Left ventricle myocardium superior (tissue), 1 donor: ENCODE data around the gene HEATR5B. TPM values are rescaled to one million over a fixed set of nuclear protein-coding genes. Genes with fewer than 3 reads are reported as not detected.

Experiments
- ATAC-seq: fragments of 200-7000 bp; cut with Tn5 transposase; one replicate; pipeline ENCODE4 v1.9.1; 2020; ENCODE audit warnings: mild to moderate bottlenecking, moderate library complexity
- DNase-seq: peaks from one replicate; pipeline ENCODE4 v3.0.0-alpha.2; 2020
- intact Hi-C: fragments of 100-400 bp; cut with micrococcal nuclease; formaldehyde crosslinking; loops from one replicate; pipeline ENCODE4 v1.11.0; 2022
- total RNA-seq: library from RNA; stranded (reverse); fragmentation: NEBNext Ultra II Directional; extraction: Animal tissue kit (Norgen Biotek cat#: 25700); gene quantifications from one replicate; pipeline ENCODE4 v1.2.1, GENCODE V29; 2021
- donor health status: DM: no; HTN: yes; CAD: no; lungs with severe emphysema.

HEATR5B gene
- total RNA-seq, 1 donor from 2014 or later: 27.0 TPM

DNA sequence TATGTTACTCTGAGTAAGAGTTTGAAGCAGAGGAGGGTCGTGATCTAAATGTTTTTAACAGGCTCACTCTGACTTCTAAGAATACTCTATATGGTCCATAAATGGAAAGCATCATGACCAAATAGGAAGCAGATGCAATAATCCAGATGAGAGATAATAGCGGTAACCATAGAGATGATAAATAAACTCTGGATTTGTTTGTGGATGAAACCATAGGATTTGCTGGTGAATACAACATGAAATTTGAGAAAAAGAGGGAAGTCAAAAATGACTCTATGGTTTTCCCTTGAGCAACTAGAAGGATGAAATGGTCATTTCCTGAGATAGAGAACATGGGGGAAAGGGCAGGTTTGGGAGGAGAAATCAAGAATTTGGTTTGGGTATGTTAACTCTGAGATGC lies 3.9 kb downstream of the HEATR5B start:
- ATAC-seq: no peak
- intact Hi-C loops: no loop called here
- no peak for DNase-seq

DNA sequence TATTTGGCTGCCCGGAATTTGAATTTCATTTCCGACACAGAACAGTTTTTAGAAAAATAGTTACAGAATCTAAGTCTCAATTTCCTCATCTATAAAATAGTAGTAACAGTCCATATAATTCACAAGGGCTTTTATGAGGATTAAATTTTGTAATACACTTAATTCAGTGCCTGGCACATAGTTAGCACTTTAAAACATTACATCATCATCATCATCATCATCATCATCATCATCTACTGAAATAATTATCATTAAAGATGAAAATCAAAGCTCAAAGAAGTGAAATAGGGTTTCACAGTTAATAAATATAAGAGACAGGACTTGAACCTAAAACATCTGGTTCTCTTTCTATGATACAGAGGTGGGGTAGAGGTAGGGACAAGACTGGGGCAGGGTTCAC lies 13.2 kb downstream of the HEATR5B start:
- intact Hi-C loops: no loop called here
- ATAC-seq (no peak), DNase-seq (no peak)

DNA sequence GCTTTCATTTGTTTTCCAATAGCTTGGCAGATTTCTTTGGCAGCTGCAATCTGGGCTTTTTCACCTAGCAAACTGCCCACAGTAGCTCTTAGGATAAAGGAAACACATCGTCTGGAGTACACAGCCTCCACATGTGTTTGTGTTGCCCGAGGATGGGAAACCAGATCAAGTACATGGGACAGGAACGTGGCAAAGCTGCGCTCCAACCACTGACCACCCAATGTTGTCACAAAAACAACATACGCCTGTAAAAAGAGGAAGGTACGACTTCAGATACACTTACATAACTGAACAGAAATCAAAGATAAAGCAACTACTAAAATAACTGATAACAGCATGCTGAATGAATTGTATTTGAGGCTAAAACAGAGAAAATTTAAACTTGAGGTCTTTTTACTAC lies 15.5 kb downstream of the HEATR5B start:
- DNase-seq: no peak
- intact Hi-C loops: no loop called here
- ATAC-seq: no peak

DNA sequence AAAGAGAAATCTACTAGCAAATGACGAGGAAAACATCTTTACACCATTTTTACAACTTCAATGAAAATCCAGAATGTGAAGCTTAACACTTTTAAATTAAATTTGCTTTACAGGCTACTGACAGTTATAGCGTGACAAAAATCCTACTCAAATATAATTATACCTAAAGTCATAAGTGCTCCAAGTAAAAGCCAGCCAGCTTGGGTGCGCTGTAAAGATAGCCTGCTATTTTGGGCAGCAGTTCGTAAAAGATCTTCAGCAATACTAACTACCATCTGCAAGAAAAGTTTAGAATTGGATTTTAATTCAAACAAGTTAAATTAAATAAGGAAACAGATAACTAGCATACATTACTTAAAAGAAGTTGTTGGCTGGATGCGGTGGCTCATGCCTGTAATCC lies 22.4 kb downstream of the HEATR5B start:
- intact Hi-C loops: no loop called here
- ATAC-seq (peak; percentile 78), DNase-seq (no peak)

DNA sequence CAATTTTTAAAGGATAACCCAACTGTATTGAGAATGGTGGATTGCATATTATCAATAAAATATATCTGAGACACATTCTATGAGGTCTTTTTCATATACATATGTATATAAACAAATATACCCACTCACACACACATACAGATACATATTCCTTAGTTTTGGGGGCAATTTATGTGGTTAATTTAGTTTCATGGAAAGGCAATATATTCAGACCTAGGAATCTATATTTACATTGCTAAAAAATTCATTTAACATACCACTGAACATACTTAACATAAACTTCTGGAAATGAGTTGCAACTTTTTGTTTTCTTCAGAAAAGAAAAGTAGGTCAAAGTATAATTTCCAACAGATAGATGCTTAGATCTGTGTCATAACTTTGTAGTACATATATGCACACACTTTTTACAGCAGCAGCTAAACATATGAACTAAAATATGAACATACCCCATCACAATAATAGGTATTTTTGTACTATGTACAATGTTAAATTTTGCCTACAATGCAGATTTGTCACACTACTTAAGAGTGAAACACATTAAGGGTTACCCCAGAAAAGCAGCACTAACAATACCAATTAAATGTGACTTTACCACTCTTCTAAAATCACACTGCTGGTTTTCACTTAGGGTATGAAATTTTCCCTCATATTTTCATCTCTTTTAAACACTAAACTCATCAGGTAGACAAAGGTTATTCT lies 23.0 kb downstream of the HEATR5B start:
- no peak for ATAC-seq

DNA sequence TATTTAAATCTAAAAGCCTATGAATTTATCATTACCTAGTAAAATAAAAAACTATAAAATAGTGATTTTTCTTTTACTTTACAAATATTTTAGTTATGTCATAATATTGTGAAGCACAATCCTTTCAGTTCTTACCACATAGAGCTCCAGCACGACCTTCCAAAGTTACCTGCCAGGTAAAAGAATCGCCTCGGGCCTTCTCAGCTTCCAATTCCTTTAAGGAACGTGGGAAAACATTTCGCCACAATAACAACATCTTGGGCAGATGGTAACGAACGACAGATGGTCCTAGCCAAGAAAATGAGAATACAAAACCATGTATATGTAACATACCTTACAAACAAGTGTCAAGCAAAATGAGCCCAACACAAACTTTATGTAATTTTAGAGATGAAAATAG lies 23.7 kb downstream of the HEATR5B start:
- intact Hi-C loops: no loop called here
- ATAC-seq (no peak), DNase-seq (no peak)

More for the DNA sequence above, 23.0 kb downstream of the HEATR5B start:
- DNase-seq: no peak
- intact Hi-C loops: no loop called here

DNA sequence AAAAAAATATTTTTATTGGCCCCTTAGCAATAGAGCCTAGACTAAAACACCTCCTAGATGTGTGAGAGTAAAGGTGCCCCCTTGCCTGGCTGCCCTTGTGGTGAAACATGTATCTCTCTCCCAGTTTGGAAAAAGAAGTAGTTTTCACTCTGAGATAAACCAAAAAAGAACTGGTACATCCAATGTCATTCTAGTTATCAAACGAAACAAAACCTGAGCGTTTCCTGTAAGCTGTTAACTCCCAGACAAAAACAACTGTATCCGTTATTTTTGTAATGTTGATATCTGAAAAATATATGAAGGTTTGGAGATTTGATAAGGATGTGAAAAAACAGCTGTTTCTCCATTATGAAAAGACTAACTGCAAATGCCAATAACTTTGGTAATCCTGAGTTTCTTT lies 24.3 kb downstream of the HEATR5B start:
- ATAC-seq: no peak
- DNase-seq: no peak
- intact Hi-C loops: no loop called here

DNA sequence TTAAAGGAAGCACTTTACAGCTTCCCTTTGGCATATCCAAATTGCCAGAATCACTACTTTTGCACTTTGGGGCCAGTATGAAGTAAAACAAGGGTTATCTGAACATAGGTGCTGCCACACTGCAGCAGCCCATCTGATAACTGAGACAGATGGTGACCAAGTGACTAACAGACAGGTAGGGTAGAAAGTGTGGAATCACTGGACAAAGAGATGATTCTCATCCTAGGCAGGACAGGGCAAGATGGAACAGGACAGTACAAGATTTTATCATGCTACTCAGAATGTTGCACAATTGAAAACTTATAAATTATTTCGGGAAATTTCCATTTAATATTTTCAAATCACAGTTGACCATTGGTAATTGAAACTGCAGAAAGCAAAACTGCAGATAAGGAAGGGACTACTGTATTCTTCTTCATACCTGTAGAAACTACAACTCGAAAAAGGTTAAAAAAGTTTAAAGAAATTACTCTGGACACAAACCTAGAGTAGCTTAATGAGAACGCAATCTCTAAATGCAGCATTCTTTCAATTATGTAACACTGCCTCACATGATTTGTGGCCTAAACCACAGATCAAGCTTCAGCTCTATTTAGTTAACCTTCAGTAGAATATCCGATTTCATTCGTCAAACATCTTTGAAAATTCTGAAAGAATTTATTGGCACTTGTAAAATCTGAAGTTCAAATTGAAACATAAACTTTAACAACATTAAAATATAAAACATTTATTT lies 31.4 kb downstream of the HEATR5B start:
- no peak for DNase-seq
- ATAC-seq: no peak
- intact Hi-C loops: no loop called here

DNA sequence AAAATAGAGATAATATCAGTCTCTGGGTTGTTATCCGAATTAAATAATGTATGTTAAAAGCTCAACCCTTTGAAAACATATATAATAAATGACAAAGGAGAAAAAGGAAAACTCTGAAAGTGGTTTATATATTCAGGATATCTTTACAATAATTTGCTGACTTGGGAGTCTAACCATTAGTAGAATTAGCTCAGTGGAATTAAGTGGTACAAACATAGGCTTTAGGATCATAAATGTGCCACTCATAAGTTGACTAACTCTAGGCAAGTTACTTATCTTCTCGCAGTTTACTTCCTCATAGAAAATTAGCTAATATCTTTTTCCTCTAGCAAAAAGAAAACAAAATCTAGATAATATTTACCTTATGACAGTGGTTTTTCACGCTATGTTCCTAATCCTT lies 44.6 kb downstream of the HEATR5B start:
- no peak for DNase-seq
- no peak for ATAC-seq
- intact Hi-C loops: no loop called here

DNA sequence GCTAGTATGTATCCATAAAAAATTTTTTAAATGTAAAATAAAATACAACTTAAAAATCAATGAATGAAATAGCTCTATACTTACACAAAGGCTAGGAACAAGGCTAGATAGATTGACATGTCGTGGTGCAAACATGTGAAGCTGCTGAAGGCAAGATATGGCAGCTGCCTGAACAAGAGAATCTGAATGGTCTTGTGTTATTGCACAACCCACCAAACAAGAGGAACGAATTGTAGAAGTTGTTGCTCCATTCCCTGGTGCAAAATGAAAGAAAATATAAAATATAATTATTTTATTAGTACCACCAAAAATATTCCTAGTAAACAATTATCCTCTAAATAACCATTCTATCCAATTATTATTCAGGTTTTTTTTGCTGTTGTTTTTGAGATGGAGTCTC lies 46.4 kb downstream of the HEATR5B start:
- intact Hi-C loops: no loop called here
- ATAC-seq (no peak), DNase-seq (no peak)

DNA sequence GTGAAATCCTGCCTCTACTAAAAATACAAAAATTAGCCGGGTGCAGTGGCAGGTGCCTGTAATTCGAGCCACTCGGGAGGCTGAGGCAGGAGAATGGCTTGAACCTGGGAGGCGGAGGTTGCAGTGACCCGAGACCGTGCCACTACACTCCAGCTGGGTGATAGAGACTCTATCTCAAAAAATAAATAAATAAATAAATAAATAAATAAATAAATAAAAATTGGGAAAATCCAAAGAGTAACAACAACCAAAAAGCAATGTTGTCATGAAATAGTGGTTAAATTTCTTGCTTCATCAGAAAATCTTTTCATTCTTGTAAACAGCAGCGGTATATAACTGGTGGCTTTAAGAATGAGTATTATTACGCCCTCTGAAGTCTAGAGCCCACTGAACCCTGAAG lies 54.4 kb downstream of the HEATR5B start:
- ATAC-seq (no peak), DNase-seq (no peak)
- intact Hi-C loops: no loop called here

DNA sequence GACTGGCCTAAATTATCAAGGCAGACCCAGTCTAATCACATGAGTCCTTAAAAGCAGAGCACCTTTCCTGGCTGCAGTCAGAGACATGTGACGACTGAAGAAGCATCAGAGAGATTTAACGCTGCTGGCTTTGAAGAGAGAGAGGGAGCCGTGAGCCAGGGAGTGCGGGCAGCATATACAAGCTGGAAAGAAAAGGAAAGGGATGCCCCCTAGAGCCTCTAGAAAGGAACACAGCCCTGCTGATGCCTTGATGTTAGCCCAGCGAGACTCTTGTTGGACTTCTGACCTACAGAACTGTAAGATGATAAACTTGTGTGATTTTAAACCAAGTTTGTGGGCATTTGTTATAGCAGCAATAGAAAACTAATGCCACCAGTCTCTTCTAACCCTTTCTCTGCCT lies 58.1 kb downstream of the HEATR5B start:
- DNase-seq: no peak
- ATAC-seq: peak; percentile 31
- intact Hi-C loops: no loop called here

DNA sequence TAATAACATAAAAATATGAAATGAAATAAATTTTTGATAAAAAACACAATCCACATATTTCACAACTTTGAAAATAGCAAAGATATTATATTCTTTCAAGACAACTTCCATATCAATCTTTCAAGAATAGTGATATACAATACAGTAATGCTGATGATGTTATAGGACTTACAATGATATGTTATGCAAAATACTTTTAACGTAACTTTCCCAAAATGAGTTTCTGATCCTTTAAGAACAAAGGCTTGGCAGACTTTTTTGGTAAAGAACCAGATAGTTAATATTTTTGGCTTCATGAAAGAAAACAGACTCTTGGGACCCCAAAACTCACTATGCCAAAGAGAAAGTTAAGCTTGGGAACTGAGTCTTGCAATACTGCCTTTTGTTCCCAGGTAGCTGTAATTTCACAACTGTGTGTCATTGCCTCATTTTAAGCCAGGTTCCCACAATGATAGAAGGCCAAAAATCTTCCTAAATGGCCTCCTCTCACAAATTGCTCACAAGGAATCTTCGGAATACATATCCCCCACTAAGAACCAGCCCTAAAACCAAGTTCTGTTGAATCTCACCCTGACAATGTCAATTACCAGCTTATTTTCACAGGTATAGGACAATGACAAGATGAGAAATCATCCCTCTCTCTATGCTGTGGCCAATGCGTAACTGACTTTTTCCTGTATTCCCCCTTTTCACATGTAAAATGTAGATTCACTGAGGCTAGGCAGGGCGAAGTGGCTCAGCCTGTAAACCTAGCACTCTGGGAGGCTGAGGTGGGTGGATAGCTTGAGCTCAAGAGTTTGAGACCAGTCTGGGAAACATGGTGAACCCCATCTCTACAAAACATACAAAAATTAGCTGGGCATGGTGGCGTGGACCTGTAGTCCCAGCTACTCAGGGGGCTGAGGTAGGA lies 63.0 kb downstream of the HEATR5B start:
- ATAC-seq (no peak), DNase-seq (no peak)
- intact Hi-C loops: no loop called here

DNA sequence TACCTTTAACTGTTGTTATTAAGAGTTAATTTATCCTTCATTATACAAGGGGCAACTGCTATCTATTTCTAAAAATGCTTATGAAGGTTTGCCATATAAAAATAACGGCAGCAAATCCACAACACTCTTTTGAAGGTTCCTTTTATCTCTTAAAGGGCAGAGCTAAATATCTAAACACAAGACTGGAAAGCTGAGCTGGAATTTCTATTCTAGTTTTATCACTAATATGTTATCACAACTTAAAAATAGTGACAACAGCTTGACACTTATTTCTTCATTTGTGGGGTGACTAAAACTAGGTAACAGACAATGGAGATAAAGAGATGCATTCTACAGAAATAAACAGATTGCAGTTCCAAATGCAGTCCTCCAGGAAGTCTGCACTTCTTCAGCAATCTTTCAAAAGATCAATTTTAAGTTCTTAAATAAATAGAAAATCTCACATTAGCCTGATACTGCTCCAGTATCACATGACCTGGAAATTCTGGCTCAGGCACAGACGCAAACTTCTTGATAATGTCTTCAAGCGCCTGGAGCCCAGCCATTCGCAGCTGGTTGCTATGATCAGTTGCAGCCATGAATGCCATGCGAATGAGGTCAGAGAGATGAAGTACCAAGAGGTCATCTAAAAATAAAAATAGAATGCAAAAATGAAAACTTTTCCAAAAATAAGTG lies 63.8 kb downstream of the HEATR5B start:
- intact Hi-C loops: no loop called here
- peak; percentile 89 for DNase-seq
- peak; percentile 92 for ATAC-seq

DNA sequence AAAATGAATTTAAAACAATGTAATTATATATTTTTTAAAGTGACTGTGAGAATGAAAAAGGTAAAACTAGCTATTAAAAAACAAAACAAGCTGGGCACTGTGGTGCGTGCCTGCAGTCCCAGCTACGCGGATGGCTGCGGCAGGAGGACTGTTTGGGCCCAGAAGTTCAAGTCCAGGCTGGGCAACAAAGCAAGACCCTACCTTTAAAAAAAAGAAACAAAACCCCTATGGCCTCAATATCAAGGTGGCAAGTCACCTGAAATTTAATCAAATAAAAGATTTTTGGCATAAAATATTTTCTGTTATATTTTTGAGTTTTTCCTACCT lies 70.9 kb downstream of the HEATR5B start:
- DNase-seq: no peak
- ATAC-seq: no peak
- intact Hi-C loops: no loop called here

DNA sequence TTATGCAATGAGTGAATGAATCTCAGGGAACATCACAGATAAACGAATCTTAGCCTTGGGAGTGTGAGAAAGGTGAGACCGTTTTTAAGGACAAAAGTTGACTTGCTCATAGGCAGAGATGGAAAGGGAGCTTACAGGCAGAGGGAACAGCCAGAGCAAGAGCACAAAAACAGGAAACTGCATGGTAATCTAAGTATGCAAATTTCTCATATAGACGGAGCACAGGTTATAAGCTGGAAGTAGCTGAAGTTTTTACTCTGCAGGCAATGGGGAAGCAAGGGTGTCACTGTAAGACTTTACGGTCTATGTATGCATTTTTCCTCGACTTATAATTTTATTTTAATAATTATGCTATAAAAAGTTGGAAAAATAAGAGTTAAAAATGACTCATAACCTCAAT lies 73.0 kb downstream of the HEATR5B start:
- DNase-seq (no peak), ATAC-seq (no peak)
- intact Hi-C loops: no loop called here

DNA sequence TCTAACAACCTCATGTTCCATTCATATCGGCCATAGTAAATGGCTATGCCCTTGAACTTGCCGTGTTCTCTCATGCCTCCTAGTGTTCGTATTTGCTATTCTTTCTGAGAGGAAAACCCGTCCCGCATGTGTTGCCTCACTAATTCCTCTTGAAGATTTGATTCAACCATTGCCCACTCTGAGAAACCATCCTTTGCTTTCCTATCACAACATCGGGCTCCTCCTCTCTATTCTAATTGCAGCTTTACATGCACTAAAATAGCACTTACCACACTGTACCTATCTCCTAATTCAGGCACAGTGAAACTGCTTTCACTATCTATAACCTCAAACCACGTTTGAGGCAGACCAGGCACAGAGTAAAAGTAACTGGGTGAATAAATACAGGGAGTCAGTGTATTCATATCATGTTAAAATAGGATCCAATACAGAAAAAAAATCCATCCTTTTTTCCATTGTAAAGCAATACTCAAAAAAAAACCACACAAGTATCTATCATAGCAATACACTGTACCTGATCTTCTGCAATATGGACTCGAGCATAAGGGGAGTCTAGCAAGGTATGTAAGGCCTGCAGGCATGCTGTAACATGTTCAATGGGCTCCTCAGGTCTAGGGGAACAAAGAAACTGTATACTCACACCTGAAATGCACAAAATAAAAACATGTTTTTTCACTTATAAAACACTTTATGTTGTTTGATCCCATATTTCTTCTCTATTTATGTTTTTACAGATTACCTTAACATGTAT lies 78.9 kb downstream of the HEATR5B start:
- DNase-seq (no peak), ATAC-seq (peak; percentile 93)
- intact Hi-C loops: no loop called here

DNA sequence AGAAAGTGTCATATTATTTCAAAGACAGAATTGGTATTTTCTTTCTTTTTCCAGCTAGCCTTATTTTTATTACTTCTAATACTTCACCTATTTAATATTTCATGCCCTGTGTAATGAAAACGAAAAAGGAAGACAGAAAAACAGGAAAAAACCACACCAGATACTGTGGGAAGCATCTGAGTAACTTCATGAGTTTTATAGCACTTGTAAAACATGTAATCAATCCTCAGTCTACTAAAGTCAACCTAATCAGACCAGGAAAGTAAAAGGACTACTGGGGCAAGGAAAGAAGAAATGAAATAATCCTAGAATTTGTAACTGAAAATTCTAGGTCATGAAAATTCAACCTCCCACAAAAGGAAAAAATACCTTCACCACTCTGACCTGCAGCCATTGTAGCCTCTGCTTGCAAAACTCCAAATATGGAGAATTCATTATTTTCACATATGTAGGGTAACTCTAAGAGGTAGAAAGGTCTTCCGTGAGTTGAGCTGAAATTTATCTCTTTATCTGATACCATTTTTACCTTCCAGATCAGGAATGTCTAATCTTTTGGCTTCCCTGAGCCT lies 83.1 kb downstream of the HEATR5B start:
- ATAC-seq (no peak), DNase-seq (no peak)
- intact Hi-C loops: no loop called here

DNA sequence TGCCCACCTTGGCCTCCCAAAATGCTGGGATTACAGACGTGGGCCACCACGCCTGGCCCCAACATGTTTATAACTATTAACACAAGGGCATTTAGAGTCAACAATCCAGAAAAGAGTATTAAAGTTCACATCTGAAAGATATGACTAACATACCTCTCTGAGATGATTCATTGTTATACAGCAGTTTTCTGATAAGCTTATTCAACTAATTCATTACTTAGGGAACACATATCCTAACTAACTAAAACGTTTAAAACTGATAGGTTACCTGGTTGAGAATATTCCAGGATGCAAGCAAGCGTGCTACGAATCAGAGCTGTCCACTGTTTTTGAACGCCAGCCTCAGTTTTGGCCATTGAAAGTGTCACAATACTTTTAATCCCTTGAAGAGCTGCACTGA lies 83.9 kb downstream of the HEATR5B start:
- intact Hi-C loops: no loop called here
- no peak for DNase-seq
- no peak for ATAC-seq
